ENCODE data around the gene BCAR1.
"Not testable (repeated sequence)": the region's sequence is repeated elsewhere in the genome, so short reads cannot be mapped to it uniquely, and the experiment has no call there.

Gene BCAR1

GRCh38 chr16:75280331-75280804 is 28.9 kb upstream of the BCAR1 start:
- Mint-ChIP-seq H3K4me3 (no peak overlapping the region), H3K27ac (no peak overlapping the region), H3K4me1 (ENCODE audit: low read depth) (peaks cover 1% of the 10 kb centered on the region), H3K27me3 (peaks cover 8% of the 10 kb centered on the region), H3K9me3 (ENCODE audit: low read depth) (no peaks in the 10 kb centered on the region), H3K36me3 (peaks cover 3% of the 10 kb centered on the region)

GRCh38 chr16:75279305-75279704 is 27.9 kb upstream of the BCAR1 start:
- H3K4me1 Mint-ChIP-seq (ENCODE audit: low read depth), result peaks cover 1% of the 10 kb centered on the region
- no peak overlapping the region for H3K4me3 Mint-ChIP-seq
- no peaks in the 10 kb centered on the region for H3K9me3 Mint-ChIP-seq (ENCODE audit: low read depth)
- no peaks in the 10 kb centered on the region for H3K36me3 Mint-ChIP-seq
- no peak overlapping the region for H3K27ac Mint-ChIP-seq
- peaks cover 11% of the 10 kb centered on the region for H3K27me3 Mint-ChIP-seq

- Mint-ChIP-seq H3K9me3 (ENCODE audit: low read depth) (no peaks in the 10 kb centered on the region), H3K27me3 (peaks cover 9% of the 10 kb centered on the region), H3K4me3 (no peak overlapping the region), H3K36me3 (no peaks in the 10 kb centered on the region), H3K4me1 (ENCODE audit: low read depth) (no peaks in the 10 kb centered on the region), H3K27ac (no peak overlapping the region)
Observed at GRCh38 chr16:75273054-75273925, 21.9 kb upstream of the BCAR1 start.

DNA sequence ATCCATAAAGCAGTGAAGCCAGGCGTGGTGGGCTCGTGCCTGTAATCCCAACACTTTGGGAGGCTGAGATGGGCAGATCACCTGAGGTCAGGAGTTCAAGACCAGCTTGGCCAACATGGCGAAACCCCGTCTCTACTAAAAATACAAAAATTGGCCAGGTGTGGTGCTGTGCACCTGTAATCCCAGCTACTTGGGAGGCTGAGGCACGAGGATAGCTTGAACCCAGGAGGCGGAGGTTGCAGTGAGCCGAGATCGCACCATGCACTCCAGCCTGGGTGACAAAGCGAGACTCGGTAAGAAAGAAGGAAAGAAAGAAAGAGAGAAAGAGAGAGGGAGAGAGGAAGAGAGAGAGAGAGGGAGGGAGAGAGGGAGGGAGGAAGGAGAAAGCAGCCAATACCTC is 21.2 kb upstream of the BCAR1 start:
- H3K4me3 Mint-ChIP-seq; H3K9me3 Mint-ChIP-seq (ENCODE audit: low read depth); H3K27me3 Mint-ChIP-seq; H3K36me3 Mint-ChIP-seq; H3K27ac Mint-ChIP-seq; H3K4me1 Mint-ChIP-seq (ENCODE audit: low read depth): not testable (repeated sequence)

DNA sequence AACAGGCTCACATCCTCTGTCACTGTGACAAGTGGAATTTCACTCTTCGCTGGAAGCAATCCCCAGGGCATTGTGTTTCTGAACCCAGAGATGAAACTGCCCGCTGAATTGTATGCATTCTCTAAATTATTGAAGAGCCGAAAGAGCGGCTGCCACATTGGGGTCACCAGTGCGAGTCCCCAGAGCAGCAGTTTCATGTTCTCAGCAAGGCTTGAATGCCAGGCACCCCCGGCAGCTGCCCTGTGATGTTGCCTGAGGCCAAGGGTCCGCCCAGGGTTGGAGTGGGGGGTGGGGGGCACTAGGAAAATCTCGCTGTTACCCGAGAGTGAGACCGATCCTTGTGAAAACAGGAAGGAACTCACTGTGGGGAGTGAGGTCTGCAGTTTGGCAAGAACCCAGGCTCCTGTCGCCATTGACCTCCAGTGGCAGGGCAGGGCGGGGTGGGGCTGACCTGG is 20.7 kb upstream of the BCAR1 start:
- Mint-ChIP-seq H3K4me3 (no peak overlapping the region), H3K27me3 (peaks cover 5% of the 10 kb centered on the region), H3K4me1 (ENCODE audit: low read depth) (no peaks in the 10 kb centered on the region), H3K9me3 (ENCODE audit: low read depth) (no peaks in the 10 kb centered on the region), H3K27ac (no peak overlapping the region), H3K36me3 (no peaks in the 10 kb centered on the region)

- Mint-ChIP-seq H3K36me3 (no peaks in the 10 kb centered on the region), H3K27ac (no peak overlapping the region), H3K4me3 (no peak overlapping the region), H3K27me3 (peaks cover 6% of the 10 kb centered on the region), H3K4me1 (ENCODE audit: low read depth) (peaks cover under 1% of the 10 kb centered on the region), H3K9me3 (ENCODE audit: low read depth) (no peaks in the 10 kb centered on the region)
Observed at GRCh38 chr16:75271441-75272096, 20.1 kb upstream of the BCAR1 start.

DNA sequence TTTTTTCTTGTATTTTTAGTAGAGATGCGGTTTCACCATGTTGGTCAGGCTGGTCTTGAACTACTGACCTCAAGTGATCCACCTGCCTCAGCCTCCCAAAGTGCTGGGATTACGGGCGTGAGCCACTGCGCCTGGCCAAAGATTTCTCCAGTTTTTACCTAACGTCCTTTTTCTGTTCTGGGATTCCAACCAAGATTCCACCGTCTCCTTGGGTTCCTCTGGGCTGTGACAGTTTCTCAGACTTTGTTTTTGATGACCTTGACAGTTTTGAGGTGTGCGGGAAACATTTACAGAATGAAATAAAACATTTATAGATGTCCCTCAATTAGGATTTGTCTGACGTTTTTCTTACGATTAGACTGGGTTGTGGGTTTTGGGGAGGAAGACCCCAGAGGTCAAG is 17.9 kb upstream of the BCAR1 start:
- H3K27me3 Mint-ChIP-seq, result peaks cover 11% of the 10 kb centered on the region

DNA sequence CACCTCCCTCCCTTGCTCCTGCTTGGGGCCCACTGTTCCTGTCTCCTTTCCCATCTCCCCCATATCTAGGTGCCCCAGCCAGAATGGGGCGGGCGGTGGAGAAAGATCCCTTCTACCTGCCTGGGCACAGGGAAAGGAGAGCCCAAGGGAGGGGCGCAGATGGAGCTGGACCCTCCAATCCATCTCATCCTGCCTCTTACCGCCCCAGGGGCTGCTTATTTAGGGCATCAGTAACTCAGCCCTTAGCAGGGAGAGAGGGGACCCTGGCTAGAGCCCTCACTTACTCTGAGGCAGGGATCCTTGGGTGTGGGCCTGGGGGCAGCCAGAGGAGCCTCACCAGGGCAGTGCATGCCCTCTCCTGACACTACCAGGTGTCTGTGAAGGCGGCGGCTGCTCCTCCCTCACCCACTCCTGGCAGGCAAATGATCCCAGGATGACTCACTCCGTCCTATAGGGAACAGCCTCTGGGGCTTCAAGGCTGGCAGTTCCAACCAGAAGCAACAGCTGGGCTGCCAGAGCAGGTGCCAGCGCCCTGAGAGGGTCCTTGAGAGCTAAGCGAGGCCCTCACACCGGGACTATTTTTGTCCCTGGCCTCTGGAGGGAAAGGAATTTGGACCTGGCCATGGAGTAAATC is 16.3 kb upstream of the BCAR1 start:
- Mint-ChIP-seq H3K9me3 (ENCODE audit: low read depth) (no peaks in the 10 kb centered on the region), H3K4me1 (ENCODE audit: low read depth) (peaks cover 10% of the 10 kb centered on the region), H3K27me3 (peaks cover 13% of the 10 kb centered on the region), H3K27ac (no peak overlapping the region), H3K36me3 (no peaks in the 10 kb centered on the region), H3K4me3 (no peak overlapping the region)

More for the DNA sequence above, 17.9 kb upstream of the BCAR1 start:
- not testable (repeated sequence) for H3K27ac Mint-ChIP-seq; H3K4me3 Mint-ChIP-seq; H3K36me3 Mint-ChIP-seq; H3K4me1 Mint-ChIP-seq (ENCODE audit: low read depth); H3K9me3 Mint-ChIP-seq (ENCODE audit: low read depth)

- H3K4me3 Mint-ChIP-seq, result peak overlapping the region; percentile 87
- H3K27ac Mint-ChIP-seq, result no peak overlapping the region
- H3K9me3 Mint-ChIP-seq (ENCODE audit: low read depth), result no peaks in the 10 kb centered on the region
- peaks cover 13% of the 10 kb centered on the region for H3K27me3 Mint-ChIP-seq
- H3K4me1 Mint-ChIP-seq (ENCODE audit: low read depth), result peaks cover 10% of the 10 kb centered on the region
- H3K36me3 Mint-ChIP-seq, result no peaks in the 10 kb centered on the region
Observed at GRCh38 chr16:75266738-75267630, 15.6 kb upstream of the BCAR1 start.

- Mint-ChIP-seq H3K36me3 (no peaks in the 10 kb centered on the region), H3K4me1 (ENCODE audit: low read depth) (peaks cover 10% of the 10 kb centered on the region), H3K27ac (no peak overlapping the region), H3K27me3 (peaks cover 13% of the 10 kb centered on the region), H3K9me3 (ENCODE audit: low read depth) (no peaks in the 10 kb centered on the region), H3K4me3 (peak overlapping the region; percentile 87)
Observed at GRCh38 chr16:75265911-75266701, 14.7 kb upstream of the BCAR1 start.

DNA sequence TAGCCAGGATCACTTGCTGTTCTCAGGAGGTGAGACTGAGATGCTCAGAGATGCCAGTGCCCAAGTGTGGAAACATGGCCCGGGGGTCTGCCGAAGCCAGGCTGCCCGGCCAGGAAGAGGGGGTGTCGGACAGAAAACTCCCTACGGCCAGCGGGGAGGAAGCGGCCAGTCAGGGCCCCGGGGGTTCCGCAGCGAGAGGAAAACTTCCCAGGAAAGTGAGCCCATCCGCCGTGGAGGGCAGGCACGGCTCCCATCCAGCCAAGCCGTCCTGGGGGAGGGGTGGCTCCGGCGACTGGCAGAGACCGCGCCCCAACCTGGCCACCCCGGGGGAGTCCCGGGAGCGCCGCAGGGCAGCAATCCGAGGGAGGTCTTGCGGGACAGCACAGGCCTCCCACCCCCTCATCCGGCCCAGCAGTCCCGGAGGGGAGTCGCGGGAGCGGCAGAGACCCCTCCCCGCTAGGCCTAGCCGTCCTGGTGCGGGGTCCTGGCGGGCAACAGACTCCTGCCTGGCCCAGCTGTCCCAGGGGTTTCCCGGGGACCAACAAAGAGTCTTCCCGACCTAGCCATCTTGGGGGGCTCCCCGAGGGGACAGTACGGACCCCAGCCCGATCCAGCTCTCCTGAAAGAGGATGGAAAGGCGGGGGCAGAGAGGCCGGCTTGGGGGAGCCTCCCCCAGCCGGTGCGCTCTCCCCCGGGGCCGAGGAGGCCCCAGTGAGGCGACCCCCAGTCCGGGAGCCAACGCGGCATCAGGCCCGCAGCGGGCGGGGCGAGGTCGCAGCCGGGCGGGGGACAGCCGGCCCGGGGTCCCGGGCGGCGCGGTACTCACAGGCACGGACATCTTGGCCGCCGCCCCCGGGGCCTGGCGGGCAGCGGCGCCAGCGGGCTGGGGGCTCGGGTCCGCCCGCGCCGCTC is 13.8 kb upstream of the BCAR1 start:
- H3K9me3 Mint-ChIP-seq (ENCODE audit: low read depth), result no peaks in the 10 kb centered on the region
- no peaks in the 10 kb centered on the region for H3K36me3 Mint-ChIP-seq
- no peak overlapping the region for H3K27ac Mint-ChIP-seq
- H3K4me1 Mint-ChIP-seq (ENCODE audit: low read depth), result peaks cover 10% of the 10 kb centered on the region
- H3K27me3 Mint-ChIP-seq, result peaks cover 19% of the 10 kb centered on the region
- peak overlapping the region; percentile 69 for H3K4me3 Mint-ChIP-seq

DNA sequence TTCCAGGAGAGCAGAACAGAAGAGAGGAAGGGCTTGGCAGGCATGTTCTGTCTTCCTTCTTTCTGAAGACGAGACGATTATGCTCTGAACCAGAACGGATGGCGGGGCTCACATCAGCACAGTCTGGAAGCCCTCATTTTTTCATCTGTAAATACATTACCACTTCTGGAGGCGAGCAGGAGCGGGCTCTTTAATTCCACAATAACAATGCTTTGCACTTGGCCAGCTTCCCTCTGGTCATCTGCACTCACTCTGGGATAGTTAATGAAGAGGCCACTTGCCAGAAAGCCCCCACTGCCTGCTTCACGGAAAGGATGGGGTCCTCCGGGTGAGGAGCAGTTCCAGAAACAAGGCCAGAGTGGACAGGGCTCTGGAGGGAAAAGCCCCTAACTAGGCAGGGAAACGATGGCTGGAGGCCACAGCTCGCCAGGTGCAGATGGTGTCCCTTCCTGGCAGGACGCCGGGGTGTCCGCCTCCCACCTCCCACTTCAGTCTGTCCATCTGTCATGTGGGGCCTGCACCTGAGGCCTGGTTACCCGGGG is 13.1 kb upstream of the BCAR1 start:
- Mint-ChIP-seq H3K4me3 (peak overlapping the region; percentile 69), H3K4me1 (ENCODE audit: low read depth) (peaks cover 10% of the 10 kb centered on the region), H3K36me3 (no peaks in the 10 kb centered on the region), H3K27me3 (peaks cover 19% of the 10 kb centered on the region), H3K27ac (no peak overlapping the region), H3K9me3 (ENCODE audit: low read depth) (no peaks in the 10 kb centered on the region)

- H3K36me3 Mint-ChIP-seq, result no peaks in the 10 kb centered on the region
- no peak overlapping the region for H3K27ac Mint-ChIP-seq
- peak overlapping the region; percentile 69 for H3K4me3 Mint-ChIP-seq
- H3K27me3 Mint-ChIP-seq, result peaks cover 19% of the 10 kb centered on the region
- peaks cover 10% of the 10 kb centered on the region for H3K4me1 Mint-ChIP-seq (ENCODE audit: low read depth)
- H3K9me3 Mint-ChIP-seq (ENCODE audit: low read depth), result no peaks in the 10 kb centered on the region
Observed at GRCh38 chr16:75263963-75264445, 12.6 kb upstream of the BCAR1 start.
